ENCODE results near the gene OSGEP.
A peak's percentile ranks its signal among the peaks of the same experiment; 100 is the strongest.

DNA sequence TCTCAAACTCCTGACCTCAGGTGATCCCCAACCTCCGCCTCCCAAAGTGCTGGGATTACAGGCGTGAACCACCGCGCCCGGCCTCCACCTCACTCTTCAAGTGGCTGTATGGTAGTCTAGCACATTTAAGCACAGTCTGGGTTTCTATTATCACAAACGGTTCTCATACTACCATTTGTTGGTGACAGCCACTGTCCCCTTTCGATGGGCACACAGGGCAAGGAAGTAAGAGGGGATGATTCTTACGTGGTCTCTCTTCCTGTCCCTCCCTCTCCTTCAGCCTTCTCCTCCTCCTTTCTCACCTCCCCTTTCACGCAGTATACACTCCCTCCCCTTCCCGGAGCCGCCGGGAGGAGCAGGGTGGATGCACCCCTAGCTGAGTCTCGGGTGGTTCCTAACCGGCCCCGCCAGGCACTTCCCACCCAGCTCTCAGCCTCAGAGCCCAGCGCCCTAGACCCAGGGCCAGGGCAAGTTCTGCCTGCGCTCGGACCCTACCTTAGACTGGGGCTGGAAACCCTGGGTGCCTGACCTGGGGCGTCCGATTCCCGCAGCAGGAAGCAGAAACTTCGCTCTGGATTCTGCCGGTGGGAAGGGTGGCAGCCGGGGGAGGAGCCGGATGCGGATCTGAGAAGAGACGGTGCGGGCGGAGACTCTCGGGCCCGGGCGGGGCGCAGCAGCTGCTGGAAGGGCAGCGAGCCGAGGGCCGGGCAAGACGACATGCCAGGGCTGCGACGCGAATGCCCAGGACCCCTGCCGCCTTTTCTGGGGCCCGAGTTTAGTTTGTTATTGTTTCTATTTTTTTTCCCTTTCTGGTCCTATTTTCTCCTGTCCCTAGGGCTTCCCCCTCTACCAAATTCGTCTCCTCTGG, 41.5 kb downstream of the OSGEP start, which contains the start of gene TEP1:
- TF ChIP-seq, protein P1, sequence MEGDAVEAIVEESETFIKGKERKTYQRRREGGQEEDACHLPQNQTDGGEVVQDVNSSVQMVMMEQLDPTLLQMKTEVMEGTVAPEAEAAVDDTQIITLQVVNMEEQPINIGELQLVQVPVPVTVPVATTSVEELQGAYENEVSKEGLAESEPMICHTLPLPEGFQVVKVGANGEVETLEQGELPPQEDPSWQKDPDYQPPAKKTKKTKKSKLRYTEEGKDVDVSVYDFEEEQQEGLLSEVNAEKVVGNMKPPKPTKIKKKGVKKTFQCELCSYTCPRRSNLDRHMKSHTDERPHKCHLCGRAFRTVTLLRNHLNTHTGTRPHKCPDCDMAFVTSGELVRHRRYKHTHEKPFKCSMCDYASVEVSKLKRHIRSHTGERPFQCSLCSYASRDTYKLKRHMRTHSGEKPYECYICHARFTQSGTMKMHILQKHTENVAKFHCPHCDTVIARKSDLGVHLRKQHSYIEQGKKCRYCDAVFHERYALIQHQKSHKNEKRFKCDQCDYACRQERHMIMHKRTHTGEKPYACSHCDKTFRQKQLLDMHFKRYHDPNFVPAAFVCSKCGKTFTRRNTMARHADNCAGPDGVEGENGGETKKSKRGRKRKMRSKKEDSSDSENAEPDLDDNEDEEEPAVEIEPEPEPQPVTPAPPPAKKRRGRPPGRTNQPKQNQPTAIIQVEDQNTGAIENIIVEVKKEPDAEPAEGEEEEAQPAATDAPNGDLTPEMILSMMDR (IDR thresholded peaks at IDR 0.05), result no peak
- peak; percentile 49 to 89 (median 84) for TF ChIP-seq POLR2AphosphoS5 (IDR thresholded peaks at IDR 0.05)
- peak in 1 of 4 donors; percentile 24 for TF ChIP-seq POLR2A (IDR thresholded peaks at IDR 0.05)
- no peak for TF ChIP-seq EP300 (IDR thresholded peaks at IDR 0.05)

Measured in stomach (tissue), 4 donors.